Gastrocnemius medialis (tissue), 4 donors: ENCODE results near the gene PRAMEF5. TPM values are rescaled to one million over a fixed set of nuclear protein-coding genes. Genes with fewer than 3 reads are reported as not detected.
"Not testable (repeated sequence)": the region's sequence is repeated elsewhere in the genome, so short reads cannot be mapped to it uniquely, and the experiment has no call there.

Source experiments
- ATAC-seq, 2 donors: fragments of 150-250 bp; one replicate each; pipeline ENCODE4 v1.9.1; 2016
- DNase-seq, 2 donors: peaks; one replicate each; pipeline ENCODE4 v3.0.0-alpha.2; 2019
- H3K27ac ChIP-seq, 4 donors: fragments of 200-600 bp; sonication (generic); 1 replicate in 1 of 4; 2 replicates in 3 of 4; pipeline ENCODE4 v1.5.1; 2016 to 2018; ENCODE audit warnings: mild to moderate bottlenecking in 2 of 4, moderate library complexity in 1 of 4
- H3K27me3 ChIP-seq, 3 donors: fragments of 200-600 bp; sonication (generic) in 2 of 3; 1 replicate in 1 of 3; 2 replicates in 2 of 3; pipeline versions ENCODE4 v1.5.1 to v1.6.0; 2016 to 2019; ENCODE audit warnings: mild to moderate bottlenecking in 1 of 3, moderate library complexity in 1 of 3
- H3K36me3 ChIP-seq, 2 donors: fragments of 200-600 bp; sonication (generic) in 1 of 2; one replicate each; pipeline ENCODE4 v1.5.1; 2017 to 2018
- H3K4me1 ChIP-seq, 2 donors: fragments of 200-600 bp; sonication (generic) in 1 of 2; one replicate each; pipeline ENCODE4 v1.5.1; 2016 to 2017; ENCODE audit warnings: mild to moderate bottlenecking in 2 of 2
- H3K4me3 ChIP-seq, 4 donors: fragments of 200-600 bp; sonication (generic) in 3 of 4; 1 replicate in 1 of 4; 2 replicates in 3 of 4; pipeline ENCODE4 v1.5.1; 2016 to 2019; ENCODE audit warnings: mild to moderate bottlenecking in 2 of 4
- H3K9me3 ChIP-seq, 3 donors: fragments of 200-600 bp; sonication (generic) in 2 of 3; 1 replicate in 1 of 3; 2 replicates in 2 of 3; pipeline ENCODE4 v1.5.1; 2016 to 2019
- in situ Hi-C, 4 donors: fragments of 200-750 bp; cut with MboI; loops; one replicate each; pipeline versions ENCODE4 v1.15.0 to v1.8.0; 2017; ENCODE audit warnings: low sequenced_read_pairs in 4 of 4
- intact Hi-C: fragments of 100-400 bp; cut with DNase I; formaldehyde crosslinking; loops from one replicate; pipeline ENCODE4 v1.15.1; 2023; ENCODE audit warnings: low total_unique reads
- total RNA-seq, 4 donors: library from RNA; depleted of rRNA; stranded (reverse); fragments of >200 nt; gene quantifications; one replicate each; pipeline versions ENCODE4 v1.1.0 to v1.2.3, GENCODE V29; 2016

Gene PRAMEF5
- total RNA-seq, 4 donors from 2014 or later: not detected

- in situ Hi-C loops, H3K27ac ChIP-seq, H3K36me3 ChIP-seq, H3K4me3 ChIP-seq, DNase-seq, ATAC-seq, intact Hi-C loops, H3K9me3 ChIP-seq, H3K4me1 ChIP-seq, H3K27me3 ChIP-seq: not testable (repeated sequence)
These were observed 7.5 kb upstream of the PRAMEF5 start for GRCh38 chr1:13246554-13246871.

GRCh38 chr1:13247122-13247521 is 6.9 kb upstream of the PRAMEF5 start:
- intact Hi-C loops, H3K27me3 ChIP-seq, H3K4me1 ChIP-seq, H3K4me3 ChIP-seq, H3K36me3 ChIP-seq, in situ Hi-C loops, H3K9me3 ChIP-seq, H3K27ac ChIP-seq, DNase-seq, ATAC-seq: not testable (repeated sequence)

- H3K27me3 ChIP-seq, H3K4me3 ChIP-seq, intact Hi-C loops, ATAC-seq, H3K27ac ChIP-seq, H3K4me1 ChIP-seq, in situ Hi-C loops, DNase-seq, H3K9me3 ChIP-seq, H3K36me3 ChIP-seq: not testable (repeated sequence)
These were observed 11.1 kb downstream of the PRAMEF5 start for GRCh38 chr1:13265124-13265523.

- H3K27me3 ChIP-seq, in situ Hi-C loops, intact Hi-C loops, H3K9me3 ChIP-seq, H3K27ac ChIP-seq, H3K4me1 ChIP-seq, H3K36me3 ChIP-seq, H3K4me3 ChIP-seq, ATAC-seq, DNase-seq: not testable (repeated sequence)
These were observed 23.0 kb downstream of the PRAMEF5 start for GRCh38 chr1:13277016-13277415.

- H3K36me3 ChIP-seq, DNase-seq, ATAC-seq, H3K27ac ChIP-seq, in situ Hi-C loops, H3K4me1 ChIP-seq, H3K9me3 ChIP-seq, intact Hi-C loops, H3K27me3 ChIP-seq, H3K4me3 ChIP-seq: not testable (repeated sequence)
These were observed 25.6 kb downstream of the PRAMEF5 start for GRCh38 chr1:13279617-13280016.

GRCh38 chr1:13285037-13285436 is 31.0 kb downstream of the PRAMEF5 start, which contains the start of gene PRAMEF8:
Gene PRAMEF8, minus strand, starts transcription at chr1:13285137. Its CDS starts 1,046 bp downstream, at chr1:13284091.
- H3K4me1 ChIP-seq, H3K36me3 ChIP-seq, H3K4me3 ChIP-seq, intact Hi-C loops, H3K27me3 ChIP-seq, in situ Hi-C loops, H3K27ac ChIP-seq, DNase-seq, H3K9me3 ChIP-seq, ATAC-seq: not testable (repeated sequence)

GRCh38 chr1:13289030-13289429 is 35.0 kb downstream of the PRAMEF5 start:
- H3K9me3 ChIP-seq, H3K27ac ChIP-seq, in situ Hi-C loops, H3K36me3 ChIP-seq, ATAC-seq, H3K4me3 ChIP-seq, H3K27me3 ChIP-seq, intact Hi-C loops, DNase-seq, H3K4me1 ChIP-seq: not testable (repeated sequence)

GRCh38 chr1:13297216-13297931 is 43.4 kb downstream of the PRAMEF5 start:
- ATAC-seq, in situ Hi-C loops: not testable (repeated sequence)

GRCh38 chr1:13298699-13299098 is 44.7 kb downstream of the PRAMEF5 start:
- H3K27me3 ChIP-seq, DNase-seq, H3K27ac ChIP-seq, H3K36me3 ChIP-seq, in situ Hi-C loops, H3K9me3 ChIP-seq, H3K4me1 ChIP-seq, intact Hi-C loops, ATAC-seq, H3K4me3 ChIP-seq: not testable (repeated sequence)

More at GRCh38 chr1:13297216-13297931, 43.4 kb downstream of the PRAMEF5 start:
- H3K9me3 ChIP-seq, H3K4me1 ChIP-seq, H3K4me3 ChIP-seq, DNase-seq, intact Hi-C loops, H3K27ac ChIP-seq, H3K27me3 ChIP-seq, H3K36me3 ChIP-seq: not testable (repeated sequence)

- DNase-seq, H3K4me3 ChIP-seq, H3K27ac ChIP-seq, in situ Hi-C loops, intact Hi-C loops, H3K4me1 ChIP-seq, H3K27me3 ChIP-seq, H3K9me3 ChIP-seq, H3K36me3 ChIP-seq, ATAC-seq: not testable (repeated sequence)
These were observed 48.2 kb downstream of the PRAMEF5 start for GRCh38 chr1:13302197-13302596.

GRCh38 chr1:13303239-13303638 is 49.2 kb downstream of the PRAMEF5 start, which contains the start of gene PRAMEF33:
Gene PRAMEF33, plus strand, starts transcription at chr1:13303539. Its CDS starts 2,416 bp downstream, at chr1:13305955.
- intact Hi-C loops, H3K4me3 ChIP-seq, H3K36me3 ChIP-seq, DNase-seq, H3K9me3 ChIP-seq, in situ Hi-C loops, ATAC-seq, H3K4me1 ChIP-seq, H3K27me3 ChIP-seq, H3K27ac ChIP-seq: not testable (repeated sequence)
